ENCODE data around the gene FREM1.

FREM1 gene

DNA sequence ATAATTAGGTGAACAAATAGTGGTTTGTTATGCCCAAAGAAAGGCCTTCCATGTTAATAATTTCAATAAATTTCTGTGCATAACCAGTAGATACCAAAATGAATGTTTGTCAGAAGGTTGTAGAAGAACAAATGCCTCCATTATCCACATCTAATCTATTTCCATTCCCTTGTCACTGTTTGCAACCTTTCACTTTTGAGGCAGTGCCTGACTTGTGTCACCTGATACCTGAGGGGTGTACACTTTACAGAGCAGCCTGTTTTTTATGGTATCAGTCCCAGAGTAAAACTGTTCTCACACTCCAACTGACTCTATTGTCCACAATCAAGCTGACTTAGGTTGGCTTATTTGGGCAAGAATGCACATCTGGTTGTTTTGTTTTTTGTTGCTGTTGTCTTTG is 40.1 kb downstream of the FREM1 start:
- no peak for DNase-seq (ENCODE audit: low spot score)

DNA sequence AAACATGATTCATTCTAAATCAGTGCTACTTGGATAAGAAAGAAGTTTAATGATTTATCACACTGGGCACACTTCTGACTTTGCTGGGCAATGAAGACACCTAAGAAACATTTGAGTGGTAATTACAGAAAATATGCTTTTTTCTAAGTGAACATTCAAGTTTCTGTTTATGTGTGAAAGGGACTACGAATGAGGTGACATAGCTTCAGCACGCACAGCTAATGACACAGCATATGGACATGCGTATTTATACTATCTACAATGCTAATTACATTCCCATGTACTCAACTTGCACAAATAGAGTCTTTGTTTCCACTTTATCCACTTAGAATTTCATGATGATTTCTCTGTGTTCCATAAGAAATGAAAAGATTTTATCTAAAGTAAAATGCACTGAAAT is 40.6 kb downstream of the FREM1 start:
- no peak for DNase-seq (ENCODE audit: low spot score)

DNA sequence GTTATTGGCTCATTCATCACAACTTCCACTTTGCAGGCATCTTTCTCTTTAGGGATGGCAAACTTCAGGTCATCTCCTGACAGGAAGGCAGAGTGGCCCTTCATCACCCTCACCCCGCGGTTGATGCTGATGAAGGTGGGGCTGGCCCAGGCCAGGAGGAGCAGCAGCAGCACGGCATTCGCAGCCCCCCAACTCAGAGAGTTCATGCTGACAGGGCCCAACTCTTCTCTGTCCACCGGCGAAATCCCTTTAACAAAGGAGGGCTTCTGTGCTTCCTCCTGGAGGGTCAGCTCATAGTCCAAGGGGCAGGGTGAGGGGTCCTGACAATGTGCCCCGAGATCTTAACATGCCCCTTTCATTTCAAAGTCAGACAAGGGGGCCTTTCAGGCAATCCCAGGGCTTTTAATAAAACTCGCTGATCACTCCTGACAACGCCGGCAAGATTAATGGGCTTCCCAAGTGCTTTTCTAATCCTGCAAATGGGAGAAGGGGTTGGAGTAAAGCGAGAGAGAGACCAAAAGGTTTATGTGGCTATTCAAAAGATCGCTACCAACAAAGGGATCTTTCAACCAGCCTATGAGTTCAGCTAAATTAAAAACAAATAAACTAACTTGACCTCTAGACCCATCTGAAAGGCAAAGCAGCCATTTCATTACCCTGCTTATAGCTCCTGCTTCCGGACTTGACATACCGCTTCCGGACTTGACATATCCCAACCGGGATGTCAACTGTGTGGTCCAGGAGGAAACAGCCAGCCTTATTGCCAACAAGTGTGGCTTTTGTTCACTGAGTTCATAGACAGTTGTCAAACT is 41.2 kb downstream of the FREM1 start:
- no peak for DNase-seq (ENCODE audit: low spot score)

DNA sequence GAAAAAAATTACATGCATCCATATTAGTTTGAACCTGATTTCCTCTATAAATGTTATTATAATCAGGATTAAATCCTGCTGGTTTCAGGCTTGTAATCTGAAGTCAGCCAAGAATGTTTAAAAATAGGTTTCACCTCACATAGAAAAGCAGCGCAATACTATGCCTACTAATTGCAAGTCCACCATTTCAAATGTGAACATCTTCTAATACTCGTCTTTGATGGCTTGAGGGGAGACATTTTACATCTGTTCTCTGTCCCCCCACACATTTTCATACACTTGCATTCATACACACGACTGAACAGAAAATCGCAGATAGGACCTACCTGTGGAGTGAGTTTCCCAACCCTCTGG is 41.8 kb downstream of the FREM1 start:
- DNase-seq (ENCODE audit: low spot score): no peak

DNA sequence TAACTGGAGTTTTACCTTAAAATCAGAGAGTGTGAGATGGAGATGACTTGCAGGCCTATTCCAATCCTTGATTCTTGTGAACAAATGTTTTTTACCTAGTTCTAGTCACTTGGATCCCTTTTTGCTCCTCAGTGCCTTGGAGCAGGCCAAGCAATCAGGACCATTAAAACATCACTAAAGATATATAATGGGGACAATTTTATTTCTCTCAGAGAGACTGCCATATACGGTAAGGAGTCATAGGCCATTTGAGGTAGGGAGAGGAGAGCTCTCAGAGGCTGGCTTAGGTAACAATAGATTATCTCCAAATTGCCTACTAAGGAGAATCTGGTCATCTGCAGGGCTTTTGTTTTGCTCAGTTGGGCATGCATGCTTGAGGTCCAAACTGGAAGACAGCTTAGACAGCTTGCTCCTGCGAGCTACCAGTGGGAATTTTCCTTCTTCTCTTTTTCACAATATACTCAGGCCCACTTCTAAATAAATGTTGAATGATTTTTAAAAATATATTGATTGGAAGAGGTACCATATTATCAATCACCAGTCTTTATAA is 44.0 kb downstream of the FREM1 start:
- DNase-seq (ENCODE audit: low spot score): no peak

DNA sequence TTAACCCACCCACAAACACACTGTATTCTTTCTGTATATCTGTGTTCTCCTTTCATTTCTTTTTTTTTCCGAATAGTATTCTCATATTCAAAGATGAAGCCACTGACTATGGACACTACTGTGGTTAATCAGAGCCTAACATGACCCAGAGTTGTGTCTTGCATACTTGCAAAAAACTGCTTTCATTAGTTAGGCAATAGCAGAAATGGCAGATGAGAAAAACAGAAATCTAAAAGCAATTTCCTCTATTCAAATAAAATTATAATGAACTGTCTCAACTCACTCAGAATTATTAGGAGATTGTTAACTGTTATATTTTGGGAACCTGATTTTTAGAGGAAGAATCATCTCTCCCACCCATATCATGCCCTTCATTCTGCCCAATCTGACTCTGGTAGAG is 45.9 kb downstream of the FREM1 start:
- DNase-seq (ENCODE audit: low spot score): no peak

DNA sequence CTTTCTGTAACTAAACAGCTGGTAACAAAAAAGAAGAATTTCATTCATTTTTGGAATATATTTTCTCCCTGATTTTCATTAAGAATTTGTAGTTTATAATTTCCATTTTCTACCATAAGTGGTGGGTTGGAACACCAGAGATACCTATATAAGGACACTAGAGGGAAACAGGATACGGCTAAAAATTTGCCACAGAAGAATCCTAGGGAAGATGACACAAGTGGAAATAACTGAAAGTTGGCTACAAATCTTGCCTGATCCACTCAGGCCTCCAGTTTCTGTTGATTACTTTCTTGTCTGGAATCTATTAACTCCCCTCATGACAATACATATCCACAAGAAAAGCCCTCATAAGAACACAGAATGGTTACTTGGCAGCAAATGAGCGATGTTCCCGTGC is 46.8 kb downstream of the FREM1 start:
- DNase-seq (ENCODE audit: low spot score): no peak

DNA sequence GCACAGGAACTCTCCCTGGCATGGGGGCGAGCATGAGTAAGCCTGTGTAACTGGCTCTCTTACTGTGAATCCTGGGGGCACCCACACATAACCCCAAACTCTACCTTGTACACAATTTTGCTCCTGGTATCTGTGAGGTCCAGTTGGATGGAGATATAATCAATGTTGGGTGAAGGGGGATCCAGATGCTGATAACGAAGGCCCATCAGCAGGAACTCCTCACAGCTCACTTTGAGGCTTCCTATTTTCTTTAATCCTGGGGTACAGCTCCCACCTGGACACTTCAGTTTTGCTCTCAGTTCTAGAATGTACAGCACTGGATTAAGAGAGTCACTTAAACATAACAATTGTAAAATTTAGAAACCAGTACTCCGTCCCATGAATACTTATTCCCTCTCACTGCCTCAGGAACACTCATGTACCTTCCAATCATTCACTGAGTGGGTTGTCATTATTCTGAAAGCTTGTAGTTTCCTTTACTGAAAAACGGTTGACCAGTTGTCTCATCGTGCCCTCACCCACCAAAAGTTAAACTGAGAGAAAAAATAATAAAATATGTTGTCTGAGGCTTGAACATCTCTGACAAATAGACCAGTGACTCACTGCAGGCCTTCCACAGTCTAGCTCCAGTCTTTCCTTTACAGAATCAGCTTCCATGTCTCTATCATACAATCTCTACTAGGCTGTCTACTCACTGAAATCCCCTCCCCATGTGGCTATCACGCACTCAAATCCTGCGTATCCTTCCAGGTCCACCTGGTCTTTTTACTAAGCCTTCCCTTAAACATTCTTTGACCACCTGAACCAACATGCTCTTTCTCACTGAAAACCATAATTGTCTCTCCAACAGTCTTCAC is 52.6 kb downstream of the FREM1 start:
- no peak for DNase-seq (ENCODE audit: low spot score)

DNA sequence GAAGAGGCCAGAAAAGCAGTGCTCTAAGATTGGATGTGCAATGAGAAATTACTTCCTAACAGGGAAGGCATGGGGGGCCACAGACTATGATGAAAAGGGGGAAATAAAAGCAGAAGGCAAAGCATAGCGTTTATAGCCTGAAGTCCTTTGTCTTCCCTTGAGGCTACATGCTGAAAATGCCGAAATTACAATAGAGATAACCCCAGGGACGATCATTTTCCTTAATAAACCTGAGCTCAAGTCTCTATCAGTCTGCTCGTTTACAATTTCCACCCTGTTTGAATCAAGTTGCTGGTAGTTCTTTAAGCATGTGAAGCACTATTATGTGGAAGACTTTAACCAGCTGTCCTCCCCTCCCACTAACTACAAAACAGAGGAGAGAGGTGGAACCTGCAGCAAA is 60.4 kb downstream of the FREM1 start:
- DNase-seq (ENCODE audit: low spot score): no peak

DNA sequence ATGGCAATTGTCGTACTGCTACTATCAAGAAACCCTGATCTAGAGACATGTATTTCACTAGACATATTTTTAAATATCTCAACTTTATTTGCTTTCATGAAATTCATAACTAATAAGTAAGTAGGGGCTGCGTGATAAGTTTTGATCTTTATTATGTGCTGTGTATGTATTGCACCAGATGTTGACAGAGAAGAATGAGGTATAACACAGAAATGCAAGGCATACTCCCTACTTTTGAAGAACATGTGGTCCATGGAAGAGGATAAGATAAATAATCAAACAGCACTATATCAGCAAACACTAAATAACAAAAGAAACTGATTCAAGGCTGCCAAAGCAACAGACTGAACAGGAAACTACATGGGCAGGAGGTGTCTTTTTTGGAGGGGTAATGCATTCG is 60.9 kb downstream of the FREM1 start:
- DNase-seq (ENCODE audit: low spot score): no peak

DNA sequence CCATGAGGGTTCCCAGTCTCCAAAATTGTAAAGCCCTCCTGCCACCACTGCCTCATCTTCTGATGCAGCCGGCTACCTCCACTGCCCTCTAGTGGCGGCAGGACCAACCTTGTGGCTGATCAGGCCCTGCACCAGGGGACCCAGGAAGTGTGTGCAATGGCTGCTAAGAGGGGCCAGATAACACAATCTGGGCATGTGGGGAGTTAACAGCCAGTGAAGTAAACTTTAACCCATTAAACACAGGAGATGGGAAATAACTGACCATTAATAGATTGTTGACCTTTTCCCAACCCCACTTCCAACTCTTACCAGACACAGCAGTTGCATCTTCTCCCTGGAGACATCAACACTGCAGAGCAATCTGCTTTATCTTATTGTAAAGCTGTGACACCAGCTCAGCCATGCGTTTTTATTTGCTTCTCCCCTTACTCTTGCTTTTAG is 63.3 kb downstream of the FREM1 start:
- peak; percentile 79 for DNase-seq (ENCODE audit: low spot score)

DNA sequence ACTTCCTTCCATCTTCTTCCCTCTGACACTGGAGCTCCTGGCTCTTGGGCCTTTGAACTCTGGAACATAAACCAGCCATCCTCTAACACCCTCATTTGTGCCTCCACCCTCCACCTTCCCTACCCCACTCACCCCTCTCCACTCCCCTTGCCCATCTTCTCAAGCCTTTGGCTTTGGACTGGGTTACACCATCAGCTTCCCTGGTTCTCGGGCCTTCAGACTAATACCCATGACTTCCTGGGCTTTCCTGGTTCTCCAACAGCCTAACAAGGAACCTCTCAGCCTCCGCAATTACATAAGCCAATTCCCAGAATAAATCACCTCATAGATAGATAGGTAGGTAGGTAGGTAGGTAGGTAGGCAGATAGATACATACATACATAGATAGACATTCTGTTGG is 67.1 kb downstream of the FREM1 start:
- no peak for DNase-seq (ENCODE audit: low spot score)

DNA sequence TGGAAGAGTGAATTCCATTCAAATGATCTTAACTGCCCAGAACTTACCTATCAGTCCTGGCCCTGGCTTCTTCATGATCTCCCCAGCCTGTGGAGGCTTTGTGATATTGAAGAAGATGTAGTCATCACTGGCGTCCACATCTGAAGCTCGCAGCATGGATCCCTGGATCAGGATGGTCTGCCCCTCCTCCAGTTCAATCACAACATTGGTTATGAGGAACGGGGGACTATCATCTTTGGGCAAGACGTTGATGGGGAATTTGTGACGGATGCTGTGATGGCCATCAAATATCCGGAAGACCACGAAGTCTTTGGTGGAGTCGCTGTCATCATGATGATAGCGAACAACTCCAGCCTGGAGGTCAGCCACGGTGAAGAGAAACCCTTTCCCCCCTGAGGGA is 68.0 kb downstream of the FREM1 start:
- DNase-seq (ENCODE audit: low spot score): no peak

DNA sequence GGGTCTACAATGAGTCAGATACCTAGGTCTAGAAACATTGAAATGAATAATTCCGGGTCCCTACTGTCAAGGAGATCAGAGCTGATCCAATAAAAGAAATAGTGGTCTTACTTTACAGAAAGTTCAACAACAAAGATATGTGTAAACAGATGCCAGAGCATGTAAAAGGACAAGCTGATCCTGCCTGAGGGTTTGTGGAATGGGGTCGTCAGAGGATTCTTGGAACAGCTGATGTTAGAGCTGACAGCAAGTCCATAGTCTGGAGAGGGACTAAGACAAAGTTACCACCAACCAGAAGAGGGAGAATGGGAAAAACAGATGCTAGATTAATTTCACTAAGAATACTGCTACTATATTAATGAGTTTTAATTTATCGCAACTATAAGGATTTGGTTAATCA is 71.5 kb downstream of the FREM1 start:
- no peak for DNase-seq (ENCODE audit: low spot score)

DNA sequence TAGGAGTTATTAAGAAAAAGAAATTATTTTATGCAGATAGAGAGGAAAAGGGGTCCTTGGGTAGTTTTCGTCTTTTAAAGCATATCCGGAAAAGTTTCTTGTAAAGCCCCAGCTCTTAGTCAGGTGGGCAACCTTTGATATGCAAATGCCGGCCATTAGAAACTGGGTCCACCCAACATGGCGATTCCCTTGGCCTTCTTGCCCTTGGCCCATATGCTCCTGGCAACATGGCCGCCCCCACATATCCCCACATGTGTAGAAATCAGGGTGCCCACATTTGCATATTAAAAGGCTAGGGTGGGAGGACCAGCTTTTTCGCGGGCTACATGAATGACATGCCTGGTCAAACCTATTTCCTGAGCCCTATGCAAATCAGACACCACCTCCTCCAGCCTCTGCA is 73.3 kb downstream of the FREM1 start:
- DNase-seq (ENCODE audit: low spot score): no peak

DNA sequence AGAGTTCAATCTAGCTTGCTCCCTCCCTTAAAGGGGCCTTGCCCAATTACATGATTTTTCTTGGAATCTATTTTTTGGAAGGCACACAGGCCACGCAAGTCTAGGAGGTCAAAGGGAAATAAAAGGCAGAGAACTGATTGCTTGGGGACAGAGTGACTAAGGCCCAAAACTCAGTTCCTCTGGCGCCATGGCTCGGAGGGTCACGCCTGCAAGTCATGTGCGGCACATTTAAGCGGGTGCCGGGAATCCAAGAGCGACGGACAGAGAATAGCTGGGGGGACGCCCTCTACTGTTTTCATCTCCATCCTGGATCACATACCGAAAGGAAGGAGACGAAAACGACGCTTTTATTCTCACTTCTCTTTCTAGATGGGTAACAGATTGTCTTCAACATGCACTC is 78.6 kb downstream of the FREM1 start:
- DNase-seq (ENCODE audit: low spot score): no peak

DNA sequence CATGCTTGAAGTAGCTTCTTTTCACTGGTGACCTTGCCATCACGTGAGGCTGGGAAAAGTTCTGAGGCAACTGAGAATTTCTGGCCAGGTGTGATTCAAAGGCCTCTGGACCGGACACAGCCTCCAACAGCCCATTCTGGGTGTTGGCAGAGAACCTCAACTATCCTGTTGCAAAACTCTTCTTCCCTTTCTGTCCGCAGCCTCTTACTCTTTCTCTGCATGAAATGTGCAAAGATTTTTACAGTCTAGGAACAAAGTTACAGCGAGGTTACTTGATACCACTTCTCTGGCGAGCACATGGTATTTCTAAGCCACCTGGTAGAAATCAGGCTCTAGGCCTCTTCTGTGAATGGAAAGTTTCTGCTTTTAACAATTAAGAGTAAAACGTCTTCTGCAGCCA is 79.2 kb downstream of the FREM1 start:
- DNase-seq (ENCODE audit: low spot score): no peak

DNA sequence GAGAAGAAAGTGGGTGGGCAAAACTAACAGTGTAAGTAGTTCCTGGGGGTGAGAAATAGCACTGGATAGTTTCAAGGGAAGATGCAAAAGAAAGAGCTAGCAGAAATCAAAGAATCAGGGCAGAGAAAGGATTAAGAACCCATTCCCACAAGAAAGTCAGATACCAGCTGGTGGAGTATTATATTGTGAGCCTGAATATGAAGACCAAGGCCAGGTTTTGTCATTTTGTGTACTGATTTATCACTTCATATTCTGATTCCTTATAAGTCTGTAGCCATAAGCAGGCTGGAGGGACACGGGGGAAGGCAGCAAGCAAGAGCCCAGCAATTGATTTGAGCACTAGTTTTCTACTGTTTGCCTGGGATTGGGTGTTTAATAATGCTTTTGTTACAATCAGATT is 80.2 kb downstream of the FREM1 start:
- no peak for DNase-seq (ENCODE audit: low spot score)

DNA sequence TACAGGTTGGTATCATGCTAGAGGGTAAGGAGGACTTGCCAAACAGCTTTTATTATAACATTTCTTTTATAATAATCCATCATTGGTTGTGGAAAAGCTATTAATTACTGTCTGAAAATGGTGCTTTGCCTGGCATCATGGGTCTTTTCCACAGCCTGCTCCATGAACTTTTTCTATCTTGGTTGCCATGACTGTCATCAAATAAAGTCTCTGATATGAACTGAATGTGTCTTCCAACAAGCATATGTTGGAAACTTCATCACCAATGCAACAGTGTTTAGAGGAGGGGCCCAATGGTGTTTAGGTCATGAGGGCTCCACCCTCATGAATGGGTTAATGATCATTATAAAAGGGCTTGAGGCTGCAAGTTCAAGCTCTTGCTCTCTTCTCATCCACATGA is 81.0 kb downstream of the FREM1 start:
- DNase-seq (ENCODE audit: low spot score): no peak

DNA sequence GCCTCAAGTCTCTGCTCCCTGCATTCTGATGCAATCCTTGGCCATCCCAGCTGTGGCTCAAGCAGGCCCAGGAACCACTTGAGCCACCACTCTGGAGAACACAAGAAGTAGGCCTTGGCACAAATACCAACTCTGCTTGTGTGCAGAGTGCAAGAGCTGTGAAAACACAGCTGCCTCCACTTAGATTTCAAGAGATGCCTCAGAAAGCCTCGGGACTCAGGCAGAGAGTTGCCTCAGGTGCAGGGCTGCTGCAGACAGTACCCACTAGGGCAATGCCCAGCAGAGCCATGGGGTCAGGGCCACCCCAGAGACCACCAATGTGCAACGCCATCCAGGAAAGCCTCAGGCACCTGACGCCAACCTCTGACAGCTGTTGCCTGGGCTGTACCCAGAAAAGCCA is 82.4 kb downstream of the FREM1 start:
- DNase-seq (ENCODE audit: low spot score): no peak

DNA sequence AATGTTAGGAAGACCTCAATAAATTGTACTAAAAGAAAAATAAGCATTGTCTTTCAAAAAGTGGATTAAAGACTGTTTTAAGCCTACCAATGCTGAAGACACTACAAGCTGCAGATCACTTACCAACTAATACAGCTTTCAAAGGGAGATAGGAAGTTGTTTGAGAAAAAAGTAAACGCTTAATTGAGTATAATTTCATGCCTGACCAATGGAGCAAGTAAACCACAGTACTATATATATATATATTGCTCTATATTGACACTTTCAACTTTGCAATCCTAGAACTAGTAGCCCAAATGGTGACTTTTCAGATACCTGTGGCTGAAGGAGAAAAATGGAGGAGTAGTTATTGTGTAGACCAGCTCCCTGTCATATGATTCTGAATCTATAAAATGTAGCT is 85.7 kb downstream of the FREM1 start:
- no peak for DNase-seq (ENCODE audit: low spot score)

DNA sequence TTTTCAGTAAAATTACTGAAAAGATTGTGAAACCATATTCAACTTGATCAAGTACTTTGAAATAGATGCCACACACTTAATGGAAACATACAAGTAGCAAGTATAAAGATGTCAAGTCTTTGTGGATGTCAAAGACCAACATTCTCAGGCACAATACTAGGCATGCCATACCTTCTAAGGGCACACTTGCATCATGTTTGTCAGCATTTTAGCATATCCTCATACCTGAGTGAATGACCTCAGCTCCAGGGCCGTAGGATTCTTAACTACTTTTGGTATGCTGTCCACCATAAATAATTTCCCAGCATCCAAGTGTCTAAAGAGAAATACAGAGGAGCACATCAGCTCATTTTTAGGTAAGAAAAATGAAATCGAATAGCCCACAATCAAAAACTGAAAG is 86.4 kb downstream of the FREM1 start:
- DNase-seq (ENCODE audit: low spot score): no peak

DNA sequence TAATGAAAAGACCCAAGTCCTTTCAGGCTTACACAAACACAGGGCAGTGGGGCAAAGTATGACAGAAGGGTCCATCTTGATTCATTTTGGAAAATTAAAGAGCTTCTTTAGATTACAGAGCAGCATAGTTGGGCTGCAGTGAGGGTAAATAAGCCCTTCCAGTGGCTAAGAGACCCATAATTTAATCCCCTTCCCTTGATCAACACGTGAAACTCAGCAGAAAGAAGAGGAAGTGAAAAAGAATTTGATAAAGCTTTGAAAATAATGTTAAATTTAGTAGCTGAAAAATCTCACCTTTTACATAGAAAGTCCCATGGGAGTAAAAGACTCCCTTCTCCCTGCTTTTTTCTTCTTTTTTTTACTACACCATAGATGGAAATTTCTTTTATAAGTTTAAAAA is 87.6 kb downstream of the FREM1 start:
- no peak for DNase-seq (ENCODE audit: low spot score)
